NB4 (cell line): ENCODE results near the gene SLC18A2.
"Not testable (repeated sequence)": the region's sequence is repeated elsewhere in the genome, so short reads cannot be mapped to it uniquely, and the experiment has no call there.

Experiments
- DNase-seq: peaks from one replicate; pipeline ENCODE4 v3.0.0; 2010; ENCODE audit warnings: low read depth
- H3K4me3 ChIP-seq: one replicate; pipeline ENCODE4 v1.5.1; 2011; ENCODE audit warnings: mild to moderate bottlenecking, low read depth, low read length, moderate library complexity
- MYC ChIP-seq: IDR thresholded peaks from 2 replicates; pipeline ENCODE4 v1.6.1; 2011; ENCODE audit warnings: low read depth, low read length
- POLR2A ChIP-seq: IDR thresholded peaks from 2 replicates; pipeline ENCODE4 v1.6.1; 2011; ENCODE audit warnings: mild to moderate bottlenecking; ENCODE audit not compliant: insufficient read length; ENCODE audit errors: extremely low read depth
- TF ChIP-seq, protein P1 (sequence below): IDR thresholded peaks from 2 replicates; pipeline ENCODE4 v1.6.1; 2011; ENCODE audit warnings: low read depth, low read length
- TF ChIP-seq, protein P2 (sequence below): IDR thresholded peaks from one replicate; pipeline ENCODE4 v1.5.1; 2012; ENCODE audit warnings: low read depth, low read length

SLC18A2 gene

DNA sequence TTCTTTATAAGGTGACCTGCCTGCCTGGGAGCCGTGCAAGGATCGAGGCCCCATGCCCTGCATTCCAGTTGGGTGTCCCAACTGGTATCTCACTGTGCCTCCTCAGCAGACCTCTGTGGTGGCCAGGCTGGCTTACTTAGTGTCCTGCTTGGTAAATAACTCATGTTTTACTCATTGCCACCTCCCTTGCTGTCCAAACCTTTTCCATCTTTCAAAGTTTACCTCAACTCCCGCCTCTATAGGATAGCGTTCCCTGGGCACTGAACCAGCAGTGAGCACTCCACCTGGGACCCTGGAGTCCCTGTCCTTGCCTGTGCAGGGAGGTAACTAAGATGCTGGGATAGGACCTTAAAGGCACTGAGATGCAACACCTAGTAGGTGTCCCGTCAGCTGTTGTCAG is 33.6 kb downstream of the SLC18A2 start:
- TF ChIP-seq POLR2A (no peak), MYC (no peak)
- TF ChIP-seq, protein P1, sequence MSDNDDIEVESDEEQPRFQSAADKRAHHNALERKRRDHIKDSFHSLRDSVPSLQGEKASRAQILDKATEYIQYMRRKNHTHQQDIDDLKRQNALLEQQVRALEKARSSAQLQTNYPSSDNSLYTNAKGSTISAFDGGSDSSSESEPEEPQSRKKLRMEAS: no peak
- TF ChIP-seq, protein P2, sequence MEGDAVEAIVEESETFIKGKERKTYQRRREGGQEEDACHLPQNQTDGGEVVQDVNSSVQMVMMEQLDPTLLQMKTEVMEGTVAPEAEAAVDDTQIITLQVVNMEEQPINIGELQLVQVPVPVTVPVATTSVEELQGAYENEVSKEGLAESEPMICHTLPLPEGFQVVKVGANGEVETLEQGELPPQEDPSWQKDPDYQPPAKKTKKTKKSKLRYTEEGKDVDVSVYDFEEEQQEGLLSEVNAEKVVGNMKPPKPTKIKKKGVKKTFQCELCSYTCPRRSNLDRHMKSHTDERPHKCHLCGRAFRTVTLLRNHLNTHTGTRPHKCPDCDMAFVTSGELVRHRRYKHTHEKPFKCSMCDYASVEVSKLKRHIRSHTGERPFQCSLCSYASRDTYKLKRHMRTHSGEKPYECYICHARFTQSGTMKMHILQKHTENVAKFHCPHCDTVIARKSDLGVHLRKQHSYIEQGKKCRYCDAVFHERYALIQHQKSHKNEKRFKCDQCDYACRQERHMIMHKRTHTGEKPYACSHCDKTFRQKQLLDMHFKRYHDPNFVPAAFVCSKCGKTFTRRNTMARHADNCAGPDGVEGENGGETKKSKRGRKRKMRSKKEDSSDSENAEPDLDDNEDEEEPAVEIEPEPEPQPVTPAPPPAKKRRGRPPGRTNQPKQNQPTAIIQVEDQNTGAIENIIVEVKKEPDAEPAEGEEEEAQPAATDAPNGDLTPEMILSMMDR: no peak
- H3K4me3 ChIP-seq: no peak overlapping the region
- no peak for DNase-seq

DNA sequence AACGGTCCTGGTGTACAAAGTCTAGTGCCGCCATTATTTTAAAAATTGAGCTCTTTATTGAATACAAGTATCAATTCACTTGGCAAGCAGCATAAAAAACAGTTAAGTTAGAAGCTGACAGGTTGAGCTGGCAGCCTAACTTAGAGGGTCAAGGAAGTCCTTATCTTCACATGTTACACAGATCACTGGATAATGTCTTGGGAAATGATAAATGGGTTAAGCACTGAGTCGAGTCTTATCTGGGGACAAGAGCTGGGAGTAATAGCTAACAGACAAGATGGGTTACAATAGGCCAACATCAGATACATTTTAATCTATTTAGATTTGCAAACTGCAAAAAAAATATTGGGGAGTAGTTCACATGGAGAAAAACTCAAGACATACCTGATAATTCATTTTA is 34.2 kb downstream of the SLC18A2 start:
- DNase-seq: no peak
- TF ChIP-seq, protein P1: no peak
- TF ChIP-seq POLR2A (no peak), MYC (no peak)
- TF ChIP-seq, protein P2: no peak
- no peak overlapping the region for H3K4me3 ChIP-seq

DNA sequence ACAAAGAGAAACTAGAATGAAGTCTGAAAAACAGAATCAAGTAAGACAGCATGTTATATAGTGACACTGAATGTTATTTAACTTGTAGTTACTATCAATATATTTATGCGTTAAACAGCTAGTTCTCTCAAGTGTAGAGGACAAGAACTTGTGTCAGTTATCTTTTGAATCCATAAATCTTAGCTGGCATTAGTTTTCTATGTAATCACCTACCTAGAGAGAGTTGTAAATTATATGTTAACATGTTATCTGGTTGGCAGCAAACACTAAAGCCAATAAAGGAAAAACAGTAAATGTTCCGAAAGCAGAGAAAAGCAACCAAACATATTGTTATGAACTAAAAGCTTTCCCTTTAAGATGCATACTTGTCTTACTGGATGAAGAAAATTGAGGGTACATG is 36.8 kb downstream of the SLC18A2 start:
- DNase-seq: no peak
- TF ChIP-seq, protein P2: no peak

DNA sequence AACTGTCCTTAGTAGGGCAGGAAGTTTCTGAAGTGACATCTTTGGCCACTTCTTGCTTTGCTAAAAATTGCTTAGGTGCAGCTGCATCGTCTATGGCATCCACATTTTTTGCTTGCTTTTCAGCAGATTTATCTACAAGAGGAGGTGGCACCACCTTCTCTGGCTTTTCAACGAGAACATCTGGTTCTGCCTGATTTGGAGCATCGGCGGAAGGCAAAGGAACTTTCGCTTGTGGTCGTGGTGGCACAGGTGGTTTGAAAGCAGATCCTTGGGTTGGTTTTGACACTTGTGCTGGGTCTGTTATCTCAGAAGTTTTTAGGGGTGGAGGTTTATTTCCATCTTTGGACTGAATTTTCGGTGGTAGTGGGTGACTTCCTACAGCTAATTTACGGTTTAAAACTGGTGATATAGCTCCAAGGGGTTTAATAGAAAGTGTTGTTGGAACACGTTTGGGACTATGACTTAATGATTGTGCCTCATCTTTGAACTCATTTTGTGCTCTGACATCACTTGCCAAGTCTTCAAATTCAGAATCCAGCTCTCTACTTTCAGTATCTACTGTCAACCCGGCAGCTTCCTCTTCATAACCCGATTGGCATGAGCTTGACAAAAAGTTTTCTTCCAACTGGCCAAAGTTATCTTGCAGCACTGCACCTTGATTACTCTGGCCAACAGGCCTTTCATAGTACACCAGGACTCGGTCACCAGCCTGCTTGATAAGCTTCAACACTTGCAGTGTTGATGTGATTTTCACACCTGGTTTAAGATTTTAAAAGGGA is 44.0 kb downstream of the SLC18A2 start:
- no peak overlapping the region for H3K4me3 ChIP-seq
- no peak for DNase-seq
- TF ChIP-seq, protein P2: no peak
- TF ChIP-seq, protein P1: no peak
- TF ChIP-seq MYC: no peak

More for the DNA sequence above, 36.8 kb downstream of the SLC18A2 start:
- H3K4me3 ChIP-seq: no peak overlapping the region

DNA sequence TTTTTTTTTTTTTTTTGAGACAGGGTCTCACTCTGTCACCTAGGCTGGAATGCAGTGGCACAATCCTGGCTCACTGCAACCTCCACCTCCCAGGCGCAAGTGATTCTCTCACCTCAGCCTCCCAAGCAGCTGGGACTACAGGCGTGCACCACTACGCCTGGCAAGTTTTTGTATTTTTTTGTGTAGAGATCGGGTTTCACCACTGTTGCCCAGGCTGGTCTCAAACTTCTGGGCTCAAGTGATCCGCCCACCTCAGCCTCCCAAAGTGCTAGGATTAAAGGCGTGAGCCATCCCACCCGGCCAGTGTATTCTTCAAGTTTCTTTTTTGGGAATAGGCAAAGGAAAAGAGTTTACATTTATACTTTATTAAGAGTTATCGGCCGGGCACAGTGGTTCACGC is 50.0 kb downstream of the SLC18A2 start:
- not testable (repeated sequence) for DNase-seq, H3K4me3 ChIP-seq

DNA sequence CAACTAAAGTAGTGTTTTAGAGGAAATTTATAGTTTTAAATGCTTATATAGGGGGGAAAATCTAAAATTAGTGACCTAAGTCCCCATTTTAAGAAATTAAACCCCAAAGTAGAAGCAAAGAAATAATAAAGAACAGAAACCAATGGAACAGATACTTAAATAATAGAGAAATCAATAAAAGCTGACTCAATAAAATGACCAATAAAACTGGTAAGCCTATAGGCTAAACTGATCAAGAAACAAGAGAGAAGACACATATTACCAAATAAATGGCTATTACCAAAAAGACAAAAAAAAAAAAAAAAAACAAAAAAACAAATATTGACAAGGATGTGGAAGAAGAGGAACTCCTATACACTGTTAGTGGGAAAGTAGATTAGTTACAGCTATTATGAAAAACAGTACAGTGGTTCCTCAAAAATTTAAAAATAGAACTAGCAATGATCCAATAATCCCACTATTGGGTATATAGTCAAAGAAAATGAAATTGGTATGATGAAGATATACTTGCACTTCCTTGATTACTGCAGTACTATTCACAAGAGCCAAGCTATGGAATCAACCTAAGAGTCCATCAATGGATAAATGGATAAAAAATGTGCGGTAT is 53.2 kb downstream of the SLC18A2 start:
- no peak overlapping the region for H3K4me3 ChIP-seq
- DNase-seq: no peak
- TF ChIP-seq POLR2A: no peak
- TF ChIP-seq MYC: no peak
- TF ChIP-seq, protein P1: no peak
- TF ChIP-seq, protein P2: no peak
